A673 (cell line): ENCODE results near the gene GALNT9.

ENCODE experiments used
- CTCF ChIP-seq: fragments of 300-800, 200-600 bp; sonication (generic); conservative IDR thresholded peaks from 2 replicates; pipeline ENCODE4 v1.5.1; 2017; ENCODE audit warnings: low read depth, mild to moderate bottlenecking, antibody characterized with exemption, low read length, moderate library complexity, mixed read lengths
- EZH2 ChIP-seq: fragments of 200-600 bp; sonication (generic); IDR thresholded peaks from 2 replicates; pipeline ENCODE4 v1.6.1; 2017; ENCODE audit warnings: borderline replicate concordance, low read depth, mild to moderate bottlenecking, mixed read lengths, antibody characterized with exemption, low read length; ENCODE audit not compliant: poor library complexity, severe bottlenecking

DNA sequence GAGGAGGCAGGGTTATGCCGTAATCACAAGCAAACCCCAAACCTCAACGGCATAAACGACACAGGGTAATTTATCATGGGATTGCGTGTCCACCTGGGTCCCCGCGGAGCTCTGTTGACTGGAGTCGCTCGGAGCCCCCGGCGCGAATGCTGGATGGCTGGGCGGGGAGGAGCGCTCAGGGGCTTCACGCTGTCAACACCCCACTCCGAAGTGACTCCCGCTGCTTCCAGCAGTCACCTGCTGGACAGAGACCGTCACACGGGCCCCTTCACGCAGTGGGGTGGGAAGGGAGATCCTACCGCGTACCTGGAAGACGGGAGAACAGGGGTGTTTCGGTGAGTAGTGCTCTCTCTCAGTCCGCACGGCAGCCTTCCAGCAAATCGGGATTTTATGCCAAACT, 4.4 kb upstream of the GALNT9 start:
- TF ChIP-seq CTCF (no peak), EZH2 (no peak)
